ELF-1 (cell line): Measurements from ENCODE around the gene PRR35.

Source experiments
- DNase-seq: peaks from one replicate; pipeline ENCODE4 v3.0.0-alpha.2; 2016; ENCODE audit warnings: low read depth, low spot score

The PRR35 gene

GRCh38 chr16:564690-565418 lies 4.7 kb downstream of the PRR35 start:
- peak; percentile 46 for DNase-seq

GRCh38 chr16:565419-566330 lies 5.5 kb downstream of the PRR35 start:
- DNase-seq = peak; percentile 54

GRCh38 chr16:566475-567372 lies 6.5 kb downstream of the PRR35 start, which contains the start of gene NHLRC4:
Gene NHLRC4 (plus strand): TSS chr16:567005. CDS start chr16:568048, 1,043 bp downstream.
- peak; percentile 84 for DNase-seq

GRCh38 chr16:567373-568256 lies 7.4 kb downstream of the PRR35 start:
- DNase-seq = no peak

DNA sequence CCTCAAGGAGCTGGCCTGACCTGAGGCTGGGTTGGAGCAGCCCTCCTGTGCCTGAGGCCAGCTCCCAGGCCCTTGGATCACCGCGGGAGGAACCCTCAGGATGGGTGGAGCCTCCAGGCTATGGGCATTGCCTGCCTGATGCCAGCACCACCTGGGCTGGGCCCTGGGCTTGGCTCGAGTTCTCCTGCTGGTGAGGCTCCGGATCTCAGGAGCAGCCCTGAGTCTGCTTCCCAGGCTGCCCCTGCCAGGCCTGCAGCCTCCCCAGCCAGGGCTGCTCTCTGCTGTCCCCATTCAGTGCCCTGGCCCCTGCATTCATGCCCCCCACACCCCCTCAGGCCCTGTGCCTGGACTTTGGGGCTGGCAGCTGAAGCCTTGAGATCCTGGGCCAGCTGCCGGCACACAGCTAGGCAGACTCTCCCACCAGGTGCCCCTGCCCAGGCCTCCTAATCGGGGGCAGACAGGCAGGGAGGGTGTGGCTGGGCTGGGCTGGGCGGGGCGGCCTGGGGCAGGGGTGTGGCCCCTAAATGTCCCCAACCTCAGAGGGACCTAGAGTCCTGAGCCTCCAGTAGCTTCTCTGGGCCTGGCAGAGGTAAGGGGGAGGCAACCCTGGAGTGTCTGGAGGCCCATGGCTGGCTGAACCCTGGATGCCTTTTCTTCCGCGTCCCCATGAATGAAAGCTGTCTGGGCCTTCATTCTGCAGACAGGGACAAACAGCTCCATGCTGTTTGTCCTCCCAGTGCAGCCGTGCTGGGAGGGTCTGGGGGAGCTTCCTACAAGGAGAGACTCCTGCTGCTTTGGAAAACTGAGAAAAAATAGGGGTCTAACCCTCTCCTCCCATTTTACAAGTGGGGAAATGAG lies 8.4 kb downstream of the PRR35 start:
- no peak for DNase-seq

- DNase-seq = peak; percentile 66
Observed at GRCh38 chr16:569445-570254, 9.5 kb downstream of the PRR35 start, which contains the start of gene PIGQ. Gene PIGQ (plus strand): TSS chr16:569968. CDS start chr16:574075, 4,107 bp downstream.

DNA sequence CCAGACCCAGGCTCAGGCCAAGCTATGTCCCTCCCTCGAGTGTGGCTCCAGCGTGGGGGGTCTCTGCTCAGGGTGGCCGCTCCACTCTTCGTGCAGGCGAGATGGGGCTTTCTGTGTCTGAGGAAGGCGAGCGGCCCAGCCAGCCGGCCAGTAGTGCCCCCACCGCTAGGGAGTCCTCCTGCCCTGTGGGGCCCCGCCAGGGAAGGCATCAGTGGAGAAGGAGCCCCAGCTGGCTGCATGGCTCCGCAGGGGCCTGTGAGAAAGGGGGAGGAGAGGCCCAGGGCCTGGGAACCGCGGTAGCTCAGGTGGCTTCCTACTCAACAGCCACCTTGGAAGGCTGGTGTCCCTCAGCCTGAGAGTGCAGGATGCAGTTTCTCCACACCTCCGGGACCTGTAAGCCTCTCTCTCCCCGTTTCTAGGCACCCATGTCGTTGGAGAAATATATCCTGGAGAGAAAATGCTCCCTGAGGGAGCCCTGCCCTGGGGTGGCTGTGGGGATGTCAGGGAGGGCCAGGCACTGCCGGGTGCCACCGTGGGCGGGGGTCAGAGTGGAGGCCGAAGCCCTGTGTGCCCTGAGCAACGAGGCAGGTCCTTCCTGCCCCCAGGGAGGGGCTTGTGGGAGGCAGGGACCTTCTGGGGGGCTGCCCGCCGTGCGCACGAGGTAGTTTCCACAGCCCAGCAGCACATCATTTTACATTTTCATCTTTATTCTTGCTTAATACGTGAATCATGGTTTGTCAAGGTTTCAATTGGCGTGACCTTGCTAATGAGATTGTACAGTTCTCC lies 12.9 kb downstream of the PRR35 start:
- no peak for DNase-seq

GRCh38 chr16:574021-574760 lies 14.0 kb downstream of the PRR35 start:
- no peak for DNase-seq

DNA sequence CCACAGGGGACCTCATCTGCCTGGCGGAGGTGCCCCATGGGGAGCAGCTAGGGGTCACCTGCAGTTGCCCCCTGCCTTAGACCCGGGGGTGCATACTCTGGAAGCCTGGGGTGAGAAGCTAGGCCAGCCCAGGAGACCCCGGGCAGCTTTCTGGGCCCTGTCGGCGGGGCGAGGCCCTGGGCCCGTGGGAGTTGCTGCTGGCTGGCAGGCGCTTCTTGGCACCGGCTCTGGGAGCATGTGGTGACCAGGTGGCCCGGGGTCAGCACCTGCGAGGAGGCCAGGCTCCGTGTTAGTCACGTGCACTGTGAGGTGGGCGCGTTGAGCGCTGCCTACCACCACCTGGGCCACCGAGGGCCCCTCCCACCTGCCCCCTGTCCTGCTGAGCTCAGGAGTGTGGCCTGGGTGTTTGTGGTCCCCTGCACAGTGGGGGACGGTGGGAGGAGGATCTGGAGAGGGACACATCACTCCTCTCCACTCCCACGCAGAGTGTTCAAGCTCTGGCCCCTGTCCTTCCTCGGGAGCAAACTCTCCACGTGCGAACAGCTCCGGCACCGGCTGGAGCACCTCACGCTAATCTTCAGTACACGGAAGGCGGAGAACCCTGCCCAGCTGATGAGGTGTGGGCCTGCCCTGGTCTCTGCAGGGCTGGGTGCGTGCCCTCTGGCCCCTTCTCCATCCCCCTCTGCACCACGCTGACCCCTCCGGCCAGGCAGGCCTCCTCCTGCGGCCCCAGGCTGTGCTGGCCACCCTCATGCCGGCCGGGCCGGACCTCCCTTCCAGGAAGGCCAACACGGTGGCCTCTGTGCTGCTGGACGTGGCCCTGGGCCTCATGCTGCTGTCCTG lies 15.4 kb downstream of the PRR35 start:
- no peak for DNase-seq

- DNase-seq = no peak
Observed at GRCh38 chr16:576197-576822, 16.1 kb downstream of the PRR35 start.

DNA sequence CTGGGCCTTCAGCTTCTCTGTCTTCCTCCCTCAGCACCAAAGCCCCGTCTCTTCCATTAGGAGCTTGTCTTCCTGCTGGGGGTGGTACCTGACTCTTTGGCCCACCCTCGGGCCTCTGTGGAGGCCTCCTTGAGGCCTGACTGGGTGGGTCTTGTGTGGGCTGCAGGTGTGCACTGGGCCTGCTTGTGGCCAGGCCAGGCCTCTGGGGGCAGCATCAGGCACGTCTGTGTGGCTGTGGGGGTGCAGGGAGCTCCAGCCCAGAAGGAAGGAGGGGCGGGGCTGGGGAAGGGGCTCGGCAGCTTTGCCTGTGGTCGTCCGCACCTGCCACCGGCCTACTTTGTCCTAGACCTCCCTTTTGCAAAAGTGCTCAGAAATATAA lies 16.6 kb downstream of the PRR35 start:
- no peak for DNase-seq

DNA sequence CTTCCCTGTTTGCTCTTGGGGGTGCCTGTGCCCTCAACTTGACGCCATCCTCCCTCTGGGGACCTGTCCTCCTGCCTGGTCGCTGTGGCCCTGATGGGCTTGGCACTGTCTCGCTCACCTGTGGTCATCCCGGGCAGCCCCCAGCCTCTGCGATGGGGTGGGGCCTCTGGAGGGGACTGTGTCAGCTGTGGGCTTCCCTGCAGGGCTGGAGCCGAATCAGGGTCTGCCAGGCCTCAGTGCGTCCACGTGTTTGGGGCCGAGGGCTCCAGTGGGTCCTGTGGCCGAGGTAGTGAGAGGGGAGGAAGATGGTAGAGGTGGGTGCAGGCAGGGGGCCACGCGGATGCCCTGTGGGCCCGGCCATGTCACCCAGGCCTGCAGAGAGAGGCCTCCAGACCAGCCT lies 17.6 kb downstream of the PRR35 start:
- DNase-seq = no peak

GRCh38 chr16:578232-578869 lies 18.2 kb downstream of the PRR35 start:
- DNase-seq = no peak

GRCh38 chr16:578870-579405 lies 18.7 kb downstream of the PRR35 start:
- DNase-seq = peak; percentile 89
